ENCODE results near the gene WDR20.

GRCh38 chr14:102187044-102187443 lies 47.3 kb downstream of the WDR20 start:
- TF ChIP-seq CREB1 (CRISPR knock-in tag; IDR thresholded peaks at IDR 0.05) (no peak), SP1 (CRISPR knock-in tag; conservative IDR thresholded peaks at IDR 0.05) (no peak), ZBTB21 (CRISPR knock-in tag; IDR thresholded peaks at IDR 0.05; ENCODE audit: borderline replicate concordance) (no peak), FOXJ3 (CRISPR knock-in tag; IDR thresholded peaks at IDR 0.05; ENCODE audit: borderline replicate concordance) (no peak), CTCF (IDR thresholded peaks at IDR 0.05) (no peak), IRF1 (CRISPR knock-in tag; IDR thresholded peaks at IDR 0.05) (no peak)

Measured in WTC11 (cell line).